Activated T-cell treated with anti-CD3 and anti-CD28 coated beads for 1 hour (primary cell): ENCODE results near the gene NFATC1.
"Not testable (repeated sequence)": the region's sequence is repeated elsewhere in the genome, so short reads cannot be mapped to it uniquely, and the experiment has no call there.

ENCODE experiments used
- DNase-seq: peaks from one replicate; pipeline ENCODE4 v3.0.0-alpha.2; 2020; ENCODE audit warnings: low read depth

The NFATC1 gene

GRCh38 chr18:79476031-79476917, 80.5 kb downstream of the NFATC1 start:
- DNase-seq, result no peak

GRCh38 chr18:79476918-79477571, 81.3 kb downstream of the NFATC1 start:
- no peak for DNase-seq

GRCh38 chr18:79477711-79478483, 82.2 kb downstream of the NFATC1 start:
- DNase-seq, result no peak

- DNase-seq, result no peak
These were observed 82.9 kb downstream of the NFATC1 start for GRCh38 chr18:79478484-79479115.

GRCh38 chr18:79479116-79479760, 83.5 kb downstream of the NFATC1 start:
- DNase-seq, result no peak

- DNase-seq, result no peak
These were observed 84.0 kb downstream of the NFATC1 start for GRCh38 chr18:79479761-79480161.

GRCh38 chr18:79480171-79481045, 84.7 kb downstream of the NFATC1 start:
- no peak for DNase-seq

- no peak for DNase-seq
These were observed 85.5 kb downstream of the NFATC1 start for GRCh38 chr18:79481046-79481790.

- DNase-seq, result not testable (repeated sequence)
These were observed 87.7 kb downstream of the NFATC1 start for GRCh38 chr18:79483393-79483792.

GRCh38 chr18:79483971-79484491, 88.3 kb downstream of the NFATC1 start:
- no peak for DNase-seq

- DNase-seq, result no peak
These were observed 89.2 kb downstream of the NFATC1 start for GRCh38 chr18:79484661-79485621.

- no peak for DNase-seq
These were observed 90.1 kb downstream of the NFATC1 start for GRCh38 chr18:79485788-79486355.

GRCh38 chr18:79486356-79487182, 90.8 kb downstream of the NFATC1 start:
- DNase-seq, result no peak

- no peak for DNase-seq
These were observed 91.6 kb downstream of the NFATC1 start for GRCh38 chr18:79487183-79487800.

GRCh38 chr18:79487801-79488201, 92.1 kb downstream of the NFATC1 start:
- DNase-seq, result no peak

- DNase-seq, result no peak
These were observed 92.8 kb downstream of the NFATC1 start for GRCh38 chr18:79488311-79489050.
